Esophagus squamous epithelium (tissue), 4 donors: Measurements from ENCODE around the gene KCNK3.

Experiments
- POLR2A ChIP-seq, 4 donors: fragments of 450-650 bp; IDR thresholded peaks; one replicate each; pipeline ENCODE4 v1.6.1; 2017; ENCODE audit warnings: antibody characterized with exemption in 4 of 4, mild to moderate bottlenecking in 4 of 4, moderate library complexity in 3 of 4
- TF ChIP-seq, protein P1 (sequence below), 6 experiments: fragments of 450-650 bp in 4 of 6; fragments of 200-600 bp in 2 of 6; sonication (generic) in 2 of 6; IDR thresholded peaks; one replicate each; pipeline ENCODE4 v1.5.1; 2016 to 2019; ENCODE audit warnings: antibody characterized with exemption in 6 of 6, mild to moderate bottlenecking in 4 of 6, moderate library complexity in 4 of 6

DNA sequence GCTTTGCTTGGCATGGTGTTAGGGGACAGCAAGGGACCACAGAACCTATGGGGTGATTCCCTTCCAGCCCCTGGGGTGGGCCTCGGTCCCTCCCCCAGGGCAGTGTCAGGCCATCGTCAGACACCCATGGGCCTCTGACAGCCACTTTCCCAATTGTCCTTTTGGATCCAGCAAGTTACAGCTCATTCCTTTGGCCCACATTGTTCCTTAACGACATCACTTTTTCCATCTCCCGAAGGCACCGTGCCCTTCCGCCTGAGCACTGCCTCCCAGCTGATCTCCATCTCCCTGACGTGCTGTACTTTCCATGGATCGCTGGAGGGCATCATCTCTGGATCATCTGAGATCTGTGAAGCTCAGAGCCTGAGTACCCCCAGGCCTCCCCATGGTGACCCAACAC is 10.4 kb upstream of the KCNK3 start:
- TF ChIP-seq, protein P1, sequence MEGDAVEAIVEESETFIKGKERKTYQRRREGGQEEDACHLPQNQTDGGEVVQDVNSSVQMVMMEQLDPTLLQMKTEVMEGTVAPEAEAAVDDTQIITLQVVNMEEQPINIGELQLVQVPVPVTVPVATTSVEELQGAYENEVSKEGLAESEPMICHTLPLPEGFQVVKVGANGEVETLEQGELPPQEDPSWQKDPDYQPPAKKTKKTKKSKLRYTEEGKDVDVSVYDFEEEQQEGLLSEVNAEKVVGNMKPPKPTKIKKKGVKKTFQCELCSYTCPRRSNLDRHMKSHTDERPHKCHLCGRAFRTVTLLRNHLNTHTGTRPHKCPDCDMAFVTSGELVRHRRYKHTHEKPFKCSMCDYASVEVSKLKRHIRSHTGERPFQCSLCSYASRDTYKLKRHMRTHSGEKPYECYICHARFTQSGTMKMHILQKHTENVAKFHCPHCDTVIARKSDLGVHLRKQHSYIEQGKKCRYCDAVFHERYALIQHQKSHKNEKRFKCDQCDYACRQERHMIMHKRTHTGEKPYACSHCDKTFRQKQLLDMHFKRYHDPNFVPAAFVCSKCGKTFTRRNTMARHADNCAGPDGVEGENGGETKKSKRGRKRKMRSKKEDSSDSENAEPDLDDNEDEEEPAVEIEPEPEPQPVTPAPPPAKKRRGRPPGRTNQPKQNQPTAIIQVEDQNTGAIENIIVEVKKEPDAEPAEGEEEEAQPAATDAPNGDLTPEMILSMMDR (IDR thresholded peaks at IDR 0.05), result no peak
- TF ChIP-seq POLR2A (IDR thresholded peaks at IDR 0.05), result no peak
